Peyer's patch (tissue), 4 donors: ENCODE results near the gene PRTG.
"Not testable (repeated sequence)": the region's sequence is repeated elsewhere in the genome, so short reads cannot be mapped to it uniquely, and the experiment has no call there.

ENCODE experiments used
- POLR2A ChIP-seq, 2 donors: fragments of 450-650 bp; IDR thresholded peaks; one replicate each; pipeline ENCODE4 v1.5.1; 2017; ENCODE audit warnings: antibody characterized with exemption in 2 of 2, mild to moderate bottlenecking in 2 of 2, moderate library complexity in 2 of 2
- TF ChIP-seq, protein P1 (sequence below), 6 experiments: fragments of 450-650 bp in 4 of 6; fragments of 200-600 bp in 2 of 6; sonication (generic) in 1 of 6; IDR thresholded peaks; one replicate each; pipeline ENCODE4 v1.5.1; 2017 to 2019; ENCODE audit warnings: antibody characterized with exemption in 6 of 6, mild to moderate bottlenecking in 3 of 6, moderate library complexity in 1 of 6

DNA sequence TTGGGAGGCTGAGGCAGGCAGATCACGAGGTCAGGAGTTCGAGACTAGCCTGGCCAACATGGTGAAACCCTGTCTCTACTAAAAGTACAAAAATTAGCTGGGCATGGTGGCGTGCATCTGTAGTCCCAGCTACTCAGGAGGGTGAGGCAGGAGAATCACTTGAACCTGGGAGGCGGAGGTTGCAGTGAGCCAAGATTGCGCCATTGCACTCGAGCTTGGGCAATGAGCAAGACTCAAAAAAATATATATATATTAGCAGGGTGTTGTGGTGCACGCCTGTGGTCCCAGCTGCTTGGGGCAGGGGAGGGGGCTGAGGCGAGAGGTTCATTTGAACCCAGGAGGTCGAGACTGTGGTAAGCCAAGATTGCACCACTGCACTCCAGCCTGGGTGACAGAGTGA lies 42.6 kb upstream of the PRTG start:
- TF ChIP-seq POLR2A (IDR thresholded peaks at IDR 0.05): not testable (repeated sequence)
- TF ChIP-seq, protein P1, sequence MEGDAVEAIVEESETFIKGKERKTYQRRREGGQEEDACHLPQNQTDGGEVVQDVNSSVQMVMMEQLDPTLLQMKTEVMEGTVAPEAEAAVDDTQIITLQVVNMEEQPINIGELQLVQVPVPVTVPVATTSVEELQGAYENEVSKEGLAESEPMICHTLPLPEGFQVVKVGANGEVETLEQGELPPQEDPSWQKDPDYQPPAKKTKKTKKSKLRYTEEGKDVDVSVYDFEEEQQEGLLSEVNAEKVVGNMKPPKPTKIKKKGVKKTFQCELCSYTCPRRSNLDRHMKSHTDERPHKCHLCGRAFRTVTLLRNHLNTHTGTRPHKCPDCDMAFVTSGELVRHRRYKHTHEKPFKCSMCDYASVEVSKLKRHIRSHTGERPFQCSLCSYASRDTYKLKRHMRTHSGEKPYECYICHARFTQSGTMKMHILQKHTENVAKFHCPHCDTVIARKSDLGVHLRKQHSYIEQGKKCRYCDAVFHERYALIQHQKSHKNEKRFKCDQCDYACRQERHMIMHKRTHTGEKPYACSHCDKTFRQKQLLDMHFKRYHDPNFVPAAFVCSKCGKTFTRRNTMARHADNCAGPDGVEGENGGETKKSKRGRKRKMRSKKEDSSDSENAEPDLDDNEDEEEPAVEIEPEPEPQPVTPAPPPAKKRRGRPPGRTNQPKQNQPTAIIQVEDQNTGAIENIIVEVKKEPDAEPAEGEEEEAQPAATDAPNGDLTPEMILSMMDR (IDR thresholded peaks at IDR 0.05): not testable (repeated sequence)
